Adipose tissue (tissue), 3 donors: ENCODE measurements around the gene PCDH9. TPM values are rescaled to one million over a fixed set of nuclear protein-coding genes. Genes with fewer than 3 reads are reported as not detected.

Experiments
- H3K27ac ChIP-seq: one replicate; pipeline ENCODE4 v1.5.1; 2013; ENCODE audit warnings: low read depth, low read length
- WGBS, 3 donors: extraction: QIAGEN DNeasy Blood & Tissue Kit; methylation state at CpG; one replicate each; pipeline ENCODE4 v1.1.7; 2013; 5-methylcytosine and 5-hydroxymethylcytosine counted together
- polyA plus RNA-seq, 3 donors: library from polyadenylated mRNA; stranded (reverse); fragments of 200-250 nt; gene quantifications; one replicate each; pipeline ENCODE4 v1.2.3, GENCODE V29; 2013
- donor health status: healthy with polysubstance abuse.
- donor health status: Bipolar disorder and iron deficiency.
- donor health status: healthy.

Gene PCDH9
- polyA plus RNA-seq, 3 donors: 0.49 to 1.7 (median 1.0) TPM

GRCh38 chr13:67075239-67075638 is 154.9 kb downstream of the PCDH9 start:
- WGBS, 3 donors: 28 to 37% (median 29%) methylated on average over 1 of the region's 1 CpG
- no peak overlapping the region for H3K27ac ChIP-seq

- no peak overlapping the region for H3K27ac ChIP-seq
- WGBS, 3 donors: 93 to 95% (median 93%) methylated on average over 3 of the region's 3 CpGs
Observed at GRCh38 chr13:67071918-67072598, 158.1 kb downstream of the PCDH9 start.

- no peak overlapping the region for H3K27ac ChIP-seq
Observed at GRCh38 chr13:67070306-67070705, 159.8 kb downstream of the PCDH9 start.

DNA sequence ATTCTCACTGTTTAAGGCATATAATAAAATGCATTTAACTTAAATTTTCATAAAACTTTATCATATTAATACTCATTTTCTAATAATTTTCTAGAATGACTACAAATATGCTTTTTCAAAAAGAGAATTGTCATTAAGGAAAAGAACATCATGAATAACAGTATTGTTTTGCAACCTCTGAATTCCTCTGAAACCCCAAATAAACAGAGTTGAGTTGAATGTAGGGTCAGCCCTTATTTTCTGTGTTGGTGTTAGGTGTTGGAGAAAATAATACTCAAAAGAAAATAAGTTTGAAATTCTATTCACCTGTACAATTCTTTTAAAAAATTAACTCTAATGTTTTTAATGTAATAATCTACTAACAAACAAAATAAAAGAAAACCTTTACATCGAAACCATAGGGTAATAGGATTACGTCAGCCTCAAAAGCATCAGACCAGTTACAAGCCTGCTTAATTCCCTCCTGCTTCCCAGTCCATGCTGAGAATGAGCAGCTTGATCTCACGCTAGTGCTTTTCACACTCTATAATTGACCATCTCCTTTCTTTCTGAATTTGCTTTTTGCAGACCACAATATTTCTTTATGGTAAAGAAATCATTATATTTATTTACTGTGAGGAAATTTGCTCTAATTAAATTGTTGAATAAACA is 160.9 kb downstream of the PCDH9 start:
- H3K27ac ChIP-seq: no peak overlapping the region
- 88 to 92% (median 92%) methylated on average over 3 of the region's 3 CpGs for WGBS, 3 donors

DNA sequence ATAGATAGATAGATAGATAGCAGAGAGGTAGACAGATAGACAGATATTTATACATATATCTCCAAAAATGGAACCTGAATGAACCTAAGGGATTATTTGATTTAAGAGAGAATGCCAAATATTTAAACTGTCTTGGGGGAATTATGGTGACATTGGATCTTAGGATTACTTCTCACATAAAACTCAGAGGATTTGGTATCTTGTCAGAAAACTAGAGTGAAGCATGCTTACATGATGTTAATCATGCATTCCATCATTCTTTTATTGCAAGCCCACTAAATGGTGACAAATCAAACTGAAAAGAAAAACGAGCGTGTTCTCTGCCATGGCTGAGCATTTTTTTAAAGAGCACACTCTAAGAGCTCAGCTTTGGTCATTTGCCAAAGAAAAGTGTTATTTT is 165.2 kb downstream of the PCDH9 start:
- WGBS, 3 donors: 83 to 90% (median 86%) methylated on average over 2 of the region's 2 CpGs
- no peak overlapping the region for H3K27ac ChIP-seq

DNA sequence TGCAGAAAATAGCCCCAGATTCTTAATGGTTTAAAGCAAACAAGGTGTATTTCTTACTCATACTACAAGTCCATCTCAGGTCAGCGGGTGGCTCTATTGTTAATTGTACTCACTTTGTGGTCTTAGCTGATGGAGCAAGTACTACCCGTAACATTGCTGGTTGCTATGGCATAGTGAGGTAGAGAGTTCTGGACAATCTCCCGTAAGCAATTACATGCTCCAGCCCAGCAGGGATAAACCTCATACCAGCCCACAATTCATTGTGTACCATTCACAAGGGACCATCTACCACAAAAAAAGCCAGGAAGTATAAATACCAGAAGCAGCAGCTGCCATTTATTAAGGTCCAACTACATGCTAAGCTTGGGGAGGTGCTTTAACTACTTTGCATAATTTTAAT is 167.1 kb downstream of the PCDH9 start:
- H3K27ac ChIP-seq: no peak overlapping the region
- 94 to 98% (median 97%) methylated on average over 3 of the region's 3 CpGs for WGBS, 3 donors

DNA sequence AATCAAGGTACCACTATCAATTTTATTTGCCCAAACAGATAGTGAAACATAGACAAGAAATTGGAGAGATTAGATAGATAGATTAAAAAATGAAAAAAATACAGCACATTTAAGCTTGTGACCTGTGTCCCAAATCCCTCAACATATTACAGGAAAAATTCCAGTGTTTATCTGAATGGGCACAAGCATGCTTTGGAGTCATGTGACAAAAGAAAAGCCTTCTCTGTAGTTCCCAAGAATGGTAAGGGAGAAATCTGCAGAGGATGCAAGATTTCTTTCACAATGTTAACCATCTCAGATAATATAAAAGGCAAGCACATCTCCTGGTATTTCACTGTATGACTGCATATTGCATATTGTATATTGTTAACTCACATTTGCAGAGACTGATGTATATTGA is 168.0 kb downstream of the PCDH9 start:
- H3K27ac ChIP-seq: no peak overlapping the region

GRCh38 chr13:67061750-67062149 is 168.4 kb downstream of the PCDH9 start:
- no peak overlapping the region for H3K27ac ChIP-seq
- 34 to 49% (median 44%) methylated on average over 5 of the region's 5 CpGs for WGBS, 3 donors

DNA sequence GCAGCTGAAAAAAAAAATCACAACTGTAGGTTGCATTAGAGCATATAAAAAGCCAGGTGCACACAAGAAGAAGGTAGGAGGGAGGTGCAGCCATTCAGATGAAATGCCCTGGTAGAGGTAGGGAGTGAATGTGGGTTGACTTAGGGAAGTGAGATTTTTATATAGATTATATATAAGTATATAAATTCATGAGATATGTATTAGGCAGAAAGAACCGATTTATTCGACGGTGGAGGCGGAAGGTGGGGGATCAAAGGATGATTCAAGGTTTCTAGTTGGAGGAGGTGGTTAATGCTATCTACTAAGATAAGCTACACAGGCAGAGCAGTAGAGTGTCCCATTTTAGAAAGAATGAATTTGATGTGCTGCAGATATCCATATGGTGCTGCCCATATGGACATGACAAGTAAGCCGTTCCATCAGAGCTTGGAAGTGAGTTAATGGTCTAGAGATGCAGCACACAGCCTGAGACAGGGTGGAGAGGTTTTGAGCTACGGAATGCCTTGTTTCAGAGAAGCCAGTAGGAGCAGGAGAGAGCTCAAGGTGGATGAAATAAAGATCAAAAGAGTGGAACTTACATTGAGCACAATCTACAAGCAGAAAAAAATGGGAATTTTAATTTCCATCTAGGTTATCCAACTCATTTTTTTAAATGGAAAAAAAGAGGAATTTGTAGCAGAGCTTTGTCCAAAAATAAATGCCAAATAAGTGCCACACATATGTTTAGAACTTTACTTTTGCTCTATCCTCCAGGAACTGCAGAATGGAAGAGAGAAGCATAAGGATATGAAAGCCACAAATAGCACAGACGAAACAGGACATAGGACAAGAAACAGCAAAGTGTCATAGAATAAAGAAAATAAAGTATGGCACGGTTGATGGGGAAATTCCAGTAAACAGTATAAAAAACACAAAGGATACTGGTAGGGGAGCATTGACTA is 177.3 kb downstream of the PCDH9 start:
- H3K27ac ChIP-seq: no peak overlapping the region
- 89 to 91% (median 90%) methylated on average over 8 of the region's 8 CpGs for WGBS, 3 donors

DNA sequence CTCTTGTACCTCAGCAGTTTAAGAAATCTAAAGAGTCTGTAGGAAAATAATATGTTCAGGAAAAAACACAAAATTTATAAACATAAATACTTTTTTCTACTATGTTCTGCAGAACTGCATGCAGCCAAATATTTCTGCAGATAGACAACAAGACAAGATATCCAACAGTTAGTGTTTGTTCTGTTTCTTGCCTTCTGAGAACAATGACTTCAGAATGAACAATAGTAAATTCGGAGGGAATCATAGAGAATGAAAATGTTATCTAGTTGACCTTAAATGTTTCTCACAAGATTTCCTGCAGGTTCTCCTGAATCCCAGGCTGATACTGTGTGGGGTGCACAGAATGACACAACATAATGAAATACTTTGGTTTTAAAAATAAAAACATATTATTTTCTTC is 180.4 kb downstream of the PCDH9 start:
- WGBS, 3 donors: 56 to 79% (median 77%) methylated on average over 1 of the region's 1 CpG
- H3K27ac ChIP-seq: no peak overlapping the region

- WGBS, 3 donors: 77 to 80% (median 77%) methylated on average over 2 of the region's 2 CpGs
- no peak overlapping the region for H3K27ac ChIP-seq
Observed at GRCh38 chr13:67048821-67049150, 181.3 kb downstream of the PCDH9 start.

- 12 to 30% (median 26%) methylated on average over 4 of the region's 4 CpGs for WGBS, 3 donors
- H3K27ac ChIP-seq: no peak overlapping the region
Observed at GRCh38 chr13:67048084-67048820, 181.9 kb downstream of the PCDH9 start.

DNA sequence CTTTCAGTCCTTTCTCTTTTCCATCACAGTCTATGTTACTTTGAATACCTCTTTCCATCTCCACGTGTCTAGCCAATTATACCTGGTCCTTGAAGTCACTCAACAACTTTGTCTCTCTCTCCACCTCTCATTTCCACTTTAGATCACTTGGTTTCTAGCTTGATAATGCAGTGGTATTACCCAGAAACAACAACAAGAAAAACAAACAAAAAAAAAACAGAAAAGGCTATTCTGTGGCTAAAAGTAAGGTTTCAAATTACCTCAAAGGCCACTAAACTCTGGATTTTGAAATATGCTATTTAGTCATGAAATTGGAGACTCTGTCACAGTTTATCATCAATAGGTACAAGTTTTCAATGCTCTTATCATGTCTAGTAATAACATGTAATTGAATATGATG is 184.8 kb downstream of the PCDH9 start:
- 82 to 92% (median 92%) methylated on average over 1 of the region's 1 CpG for WGBS, 3 donors
- H3K27ac ChIP-seq: no peak overlapping the region

DNA sequence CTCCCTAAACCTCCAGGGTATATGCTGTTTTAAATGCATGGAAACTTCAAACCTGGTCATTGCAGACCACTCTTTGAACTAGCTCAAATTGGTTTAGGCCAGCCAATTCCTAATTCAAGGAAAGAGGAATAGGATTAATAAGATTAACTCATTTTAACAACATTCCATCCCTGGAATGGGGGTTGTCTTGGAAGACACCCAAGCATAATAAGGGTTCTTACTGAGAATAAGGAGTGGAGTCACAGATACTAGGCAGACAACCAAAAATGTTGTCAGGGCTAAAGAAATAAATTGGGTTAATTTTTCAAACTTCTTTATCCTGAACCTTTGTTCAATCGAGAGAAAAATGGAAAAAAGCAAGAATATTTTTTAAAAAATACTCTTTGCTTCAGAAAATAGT is 186.2 kb downstream of the PCDH9 start:
- H3K27ac ChIP-seq: no peak overlapping the region
- WGBS, 3 donors: 61 to 70% (median 62%) methylated on average over 1 of the region's 1 CpG

GRCh38 chr13:67042556-67042955 is 187.6 kb downstream of the PCDH9 start:
- H3K27ac ChIP-seq: no peak overlapping the region
- WGBS, 3 donors: 41 to 44% (median 42%) methylated on average over 2 of the region's 2 CpGs

DNA sequence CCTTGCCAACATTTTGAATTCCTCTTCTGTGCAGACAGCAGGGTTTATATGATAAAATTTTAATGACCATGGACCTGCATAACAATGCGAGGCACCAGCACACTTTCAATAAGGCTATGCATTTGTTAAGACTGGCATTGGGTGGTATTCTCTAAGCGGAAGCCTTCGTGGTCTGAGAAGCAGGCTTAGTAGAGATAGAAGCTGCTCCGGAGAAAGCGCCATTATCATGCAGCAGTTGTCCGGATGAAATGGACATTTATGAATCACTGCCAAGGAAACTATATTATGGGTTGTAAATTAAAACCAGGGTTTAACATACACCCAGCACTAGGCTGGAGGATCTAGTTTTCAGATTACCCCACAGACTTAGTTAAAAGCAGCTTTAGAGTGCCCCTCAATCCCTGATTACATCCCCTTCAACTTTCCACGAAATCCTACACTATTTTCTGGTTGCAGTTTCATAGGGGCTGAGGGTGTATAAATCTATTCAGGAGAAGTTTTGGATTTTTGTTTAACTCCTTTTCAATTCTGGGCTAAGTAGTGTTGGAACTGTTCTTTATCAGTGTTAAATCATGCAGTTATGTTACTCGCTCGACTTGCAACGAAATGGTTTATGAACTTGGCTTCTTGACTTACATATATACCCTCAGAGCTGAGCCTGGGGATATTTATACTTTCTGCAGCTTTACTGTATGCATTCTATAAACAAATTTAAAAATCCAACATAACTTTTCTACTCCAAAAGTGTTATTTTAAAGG is 193.3 kb downstream of the PCDH9 start:
- 81 to 86% (median 85%) methylated on average over 10 of the region's 10 CpGs for WGBS, 3 donors
- no peak overlapping the region for H3K27ac ChIP-seq

- H3K27ac ChIP-seq: no peak overlapping the region
- 78 to 91% (median 87%) methylated on average over 1 of the region's 1 CpG for WGBS, 3 donors
Observed at GRCh38 chr13:67033170-67033569, 197.0 kb downstream of the PCDH9 start.
